GM21515 (cell line): ENCODE measurements around the gene ST8SIA6.

Experiments used
- ATAC-seq: cut with Tn5 transposase; IDR thresholded peaks from one replicate; pipeline ENCODE4 v1.9.1; 2021; ENCODE audit not compliant: unreplicated experiment

Gene ST8SIA6

GRCh38 chr10:17387861-17388503 lies 66.4 kb downstream of the ST8SIA6 start:
- no peak for ATAC-seq

- ATAC-seq: no peak
These were observed 67.7 kb downstream of the ST8SIA6 start for GRCh38 chr10:17386616-17387075.

GRCh38 chr10:17386021-17386420 lies 68.4 kb downstream of the ST8SIA6 start:
- no peak for ATAC-seq

GRCh38 chr10:17385066-17385465 lies 69.3 kb downstream of the ST8SIA6 start:
- no peak for ATAC-seq

GRCh38 chr10:17383801-17384555 lies 70.4 kb downstream of the ST8SIA6 start:
- ATAC-seq: no peak

- no peak for ATAC-seq
These were observed 72.8 kb downstream of the ST8SIA6 start for GRCh38 chr10:17381502-17382142.

GRCh38 chr10:17380888-17381287 lies 73.5 kb downstream of the ST8SIA6 start:
- no peak for ATAC-seq

GRCh38 chr10:17380016-17380415 lies 74.4 kb downstream of the ST8SIA6 start:
- no peak for ATAC-seq

GRCh38 chr10:17379151-17379690 lies 75.2 kb downstream of the ST8SIA6 start:
- ATAC-seq: no peak

GRCh38 chr10:17375936-17376584 lies 78.3 kb downstream of the ST8SIA6 start:
- ATAC-seq: no peak

GRCh38 chr10:17368708-17369272 lies 85.6 kb downstream of the ST8SIA6 start:
- ATAC-seq: no peak

- no peak for ATAC-seq
These were observed 87.7 kb downstream of the ST8SIA6 start for GRCh38 chr10:17366705-17367104.

- no peak for ATAC-seq
These were observed 89.0 kb downstream of the ST8SIA6 start for GRCh38 chr10:17365402-17365801.

GRCh38 chr10:17358461-17358860 lies 95.9 kb downstream of the ST8SIA6 start:
- ATAC-seq: no peak

- ATAC-seq: no peak
These were observed 96.6 kb downstream of the ST8SIA6 start for GRCh38 chr10:17357781-17358180.

GRCh38 chr10:17356820-17357219 lies 97.6 kb downstream of the ST8SIA6 start:
- ATAC-seq: no peak

GRCh38 chr10:17354781-17355180 lies 99.6 kb downstream of the ST8SIA6 start:
- no peak for ATAC-seq

- no peak for ATAC-seq
These were observed 100.7 kb downstream of the ST8SIA6 start for GRCh38 chr10:17353568-17354300.

GRCh38 chr10:17352583-17352982 lies 101.8 kb downstream of the ST8SIA6 start:
- no peak for ATAC-seq

- no peak for ATAC-seq
These were observed 102.9 kb downstream of the ST8SIA6 start for GRCh38 chr10:17351506-17351905.
